IPS-18c (cell line): ENCODE data around the gene RIPOR1.
A peak's percentile ranks its signal among the peaks of the same experiment; 100 is the strongest.
"Not testable (repeated sequence)": the region's sequence is repeated elsewhere in the genome, so short reads cannot be mapped to it uniquely, and the experiment has no call there.

Experiments
- H3K4me3 ChIP-seq: 2 replicates; pipeline ENCODE4 v1.7.0; 2013; ENCODE audit warnings: low read depth, mild to moderate bottlenecking, low read length, moderate library complexity; ENCODE audit not compliant: insufficient read depth
- H3K9me3 ChIP-seq: one replicate; pipeline ENCODE4 v1.6.1; 2013; ENCODE audit warnings: mild to moderate bottlenecking, low read length, moderate library complexity; ENCODE audit not compliant: control insufficient read depth, insufficient read depth

RIPOR1 gene, protein sequence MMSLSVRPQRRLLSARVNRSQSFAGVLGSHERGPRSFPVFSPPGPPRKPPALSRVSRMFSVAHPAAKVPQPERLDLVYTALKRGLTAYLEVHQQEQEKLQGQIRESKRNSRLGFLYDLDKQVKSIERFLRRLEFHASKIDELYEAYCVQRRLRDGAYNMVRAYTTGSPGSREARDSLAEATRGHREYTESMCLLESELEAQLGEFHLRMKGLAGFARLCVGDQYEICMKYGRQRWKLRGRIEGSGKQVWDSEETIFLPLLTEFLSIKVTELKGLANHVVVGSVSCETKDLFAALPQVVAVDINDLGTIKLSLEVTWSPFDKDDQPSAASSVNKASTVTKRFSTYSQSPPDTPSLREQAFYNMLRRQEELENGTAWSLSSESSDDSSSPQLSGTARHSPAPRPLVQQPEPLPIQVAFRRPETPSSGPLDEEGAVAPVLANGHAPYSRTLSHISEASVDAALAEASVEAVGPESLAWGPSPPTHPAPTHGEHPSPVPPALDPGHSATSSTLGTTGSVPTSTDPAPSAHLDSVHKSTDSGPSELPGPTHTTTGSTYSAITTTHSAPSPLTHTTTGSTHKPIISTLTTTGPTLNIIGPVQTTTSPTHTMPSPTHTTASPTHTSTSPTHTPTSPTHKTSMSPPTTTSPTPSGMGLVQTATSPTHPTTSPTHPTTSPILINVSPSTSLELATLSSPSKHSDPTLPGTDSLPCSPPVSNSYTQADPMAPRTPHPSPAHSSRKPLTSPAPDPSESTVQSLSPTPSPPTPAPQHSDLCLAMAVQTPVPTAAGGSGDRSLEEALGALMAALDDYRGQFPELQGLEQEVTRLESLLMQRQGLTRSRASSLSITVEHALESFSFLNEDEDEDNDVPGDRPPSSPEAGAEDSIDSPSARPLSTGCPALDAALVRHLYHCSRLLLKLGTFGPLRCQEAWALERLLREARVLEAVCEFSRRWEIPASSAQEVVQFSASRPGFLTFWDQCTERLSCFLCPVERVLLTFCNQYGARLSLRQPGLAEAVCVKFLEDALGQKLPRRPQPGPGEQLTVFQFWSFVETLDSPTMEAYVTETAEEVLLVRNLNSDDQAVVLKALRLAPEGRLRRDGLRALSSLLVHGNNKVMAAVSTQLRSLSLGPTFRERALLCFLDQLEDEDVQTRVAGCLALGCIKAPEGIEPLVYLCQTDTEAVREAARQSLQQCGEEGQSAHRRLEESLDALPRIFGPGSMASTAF

DNA sequence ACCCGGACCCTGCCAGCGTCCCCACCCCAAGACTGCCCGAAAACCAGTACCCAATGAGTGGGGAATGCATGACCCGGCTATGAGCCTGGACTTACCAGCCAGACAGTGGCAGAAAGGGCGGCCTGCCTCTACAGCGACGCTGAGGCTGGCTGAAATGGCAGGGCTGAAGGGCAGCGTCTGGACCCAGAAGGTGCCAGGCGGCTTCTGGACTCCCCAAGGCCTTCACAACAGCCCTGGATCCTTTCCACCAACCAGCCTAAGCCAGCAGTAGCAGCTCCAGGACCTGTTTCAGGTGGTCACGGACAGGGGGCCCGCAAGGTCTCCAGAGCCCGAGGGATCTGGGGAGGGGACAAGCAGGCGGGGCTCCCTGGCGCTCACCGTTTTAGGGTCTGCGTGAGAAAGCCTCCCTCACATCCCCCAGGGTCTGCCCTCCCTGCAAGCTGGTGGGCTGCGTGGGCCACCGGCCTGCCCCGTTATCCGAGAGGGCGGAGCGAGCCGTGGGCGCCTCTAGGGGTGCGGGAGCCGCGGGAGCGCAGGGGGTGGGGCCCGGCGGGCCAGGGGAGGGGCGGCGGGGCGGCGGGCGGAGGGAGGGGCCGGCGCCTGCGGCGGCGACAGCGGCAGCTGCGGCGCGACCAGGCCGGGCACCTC, at the start of gene RIPOR1:
Gene RIPOR1, plus strand, starts transcription at position 608 of the 648 bp plus-strand sequence. CDS start 9,618 bp downstream, outside the sequence.
- H3K4me3 ChIP-seq, result peak within 1 kb of the TSS; percentile 68
- peaks cover 2% of the 10 kb centered on the region for H3K9me3 ChIP-seq

DNA sequence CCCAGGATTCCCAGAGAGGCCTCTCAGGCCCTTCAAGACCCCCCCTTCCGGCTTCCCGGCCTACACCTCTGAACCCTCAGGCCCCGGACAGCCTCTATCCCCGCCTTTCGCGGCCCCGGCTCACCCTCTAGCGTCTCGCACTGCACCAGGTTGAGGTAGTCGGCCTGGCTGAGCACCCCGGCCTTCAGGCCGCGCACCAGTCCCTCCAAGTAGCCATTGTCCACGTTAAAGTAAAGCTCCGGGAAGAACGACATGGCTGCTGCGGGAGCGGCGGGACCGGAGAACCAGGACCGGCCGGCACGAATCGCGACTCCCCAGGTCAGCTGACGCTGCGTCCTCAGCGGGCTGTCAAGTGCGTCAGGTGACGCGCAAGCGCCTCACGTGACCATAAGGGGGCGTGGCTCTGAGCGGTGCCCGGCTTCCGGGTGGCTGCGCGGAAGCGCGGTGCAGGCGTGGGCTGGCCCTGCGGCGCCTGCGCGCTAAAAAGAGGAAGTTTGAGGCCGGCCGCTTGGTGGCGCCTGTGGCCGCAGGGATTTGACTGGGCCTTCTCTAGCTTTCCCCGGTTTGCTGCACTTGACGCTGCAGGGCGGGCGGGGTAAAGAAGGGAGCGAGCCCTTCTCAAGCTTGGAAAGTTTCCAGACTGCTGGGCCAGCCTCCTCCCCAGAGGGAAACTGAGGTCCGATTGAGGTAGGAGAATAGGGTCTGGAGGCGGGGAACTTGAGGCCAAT, 47.6 kb upstream of the RIPOR1 start, which contains the start of gene ATP6V0D1:
Gene ATP6V0D1, minus strand, starts transcription at position 325 of the 728 bp plus-strand sequence. Its CDS starts 71 bp downstream, at position 254.
- Histone ChIP-seq H3K4me3 (peak within 1 kb of the TSS; percentile 95), H3K9me3 (no peaks in the 10 kb centered on the region)

DNA sequence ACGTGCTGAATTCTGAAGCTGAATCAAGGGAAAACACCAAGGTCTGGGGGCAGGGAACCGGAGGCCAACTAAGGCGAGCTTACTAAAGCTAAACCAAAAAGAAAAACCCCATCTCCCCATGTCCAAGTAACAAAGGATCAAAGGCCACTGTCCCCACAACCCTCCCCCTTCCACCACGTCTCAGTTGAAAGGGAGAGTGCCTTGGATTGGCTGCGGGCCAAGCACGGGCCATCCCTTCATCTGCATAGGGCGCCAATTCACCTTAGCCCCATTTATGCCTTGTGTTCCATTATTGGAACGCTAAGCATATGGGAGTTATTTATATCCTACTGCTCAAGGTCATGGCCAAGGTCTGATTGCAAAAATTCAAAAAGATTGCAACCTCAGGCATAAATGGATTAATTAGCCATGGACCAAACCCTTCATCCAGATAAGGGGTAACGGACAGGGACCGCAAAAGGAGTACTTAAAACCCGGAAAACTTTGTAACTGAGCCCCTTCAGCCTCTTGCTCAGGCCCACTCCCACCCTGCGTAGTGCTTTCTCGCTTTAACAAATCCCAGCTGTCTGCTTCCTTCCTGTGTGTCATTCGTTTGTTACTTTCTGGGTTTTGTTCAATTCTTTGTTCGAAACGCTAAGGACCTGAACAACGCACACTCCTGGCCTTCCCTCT, 46.9 kb upstream of the RIPOR1 start:
- H3K9me3 ChIP-seq, result no peaks in the 10 kb centered on the region
- peak overlapping the region; percentile 95 for H3K4me3 ChIP-seq

DNA sequence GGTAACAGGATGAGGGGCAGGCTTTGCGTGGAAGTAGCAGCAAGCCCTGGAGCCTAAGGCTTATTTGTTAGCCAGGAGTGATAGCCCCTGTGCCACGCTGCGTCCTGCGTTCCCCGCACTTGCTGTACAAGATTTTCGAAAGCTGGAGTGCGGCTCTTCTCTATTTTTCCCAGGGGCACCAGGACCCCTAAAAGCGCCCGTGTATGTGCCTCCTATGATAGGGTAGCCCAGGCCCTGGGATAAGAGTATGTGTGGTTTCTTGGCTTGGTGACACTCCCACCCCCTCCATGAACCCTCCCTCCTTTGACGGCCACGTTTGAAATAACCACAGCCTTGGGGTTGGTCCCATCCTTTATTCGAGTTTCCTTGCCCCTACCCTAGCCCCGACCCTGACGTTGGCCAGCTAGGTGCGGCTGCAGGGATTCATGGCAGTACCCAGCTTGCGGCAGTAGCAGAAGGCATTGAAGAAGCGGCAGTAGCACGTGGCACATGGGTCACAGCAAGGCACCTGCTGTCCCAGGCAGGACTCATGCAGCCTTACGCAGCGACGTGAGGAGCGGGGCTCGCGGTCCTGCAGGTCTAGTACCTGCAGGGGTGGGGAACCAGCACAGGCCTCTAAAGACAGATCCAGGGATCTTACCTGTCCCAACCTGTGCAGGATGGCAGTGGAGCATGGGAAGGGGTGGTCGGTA, 46.2 kb upstream of the RIPOR1 start:
- Histone ChIP-seq H3K9me3 (no peaks in the 10 kb centered on the region), H3K4me3 (no peak overlapping the region)

DNA sequence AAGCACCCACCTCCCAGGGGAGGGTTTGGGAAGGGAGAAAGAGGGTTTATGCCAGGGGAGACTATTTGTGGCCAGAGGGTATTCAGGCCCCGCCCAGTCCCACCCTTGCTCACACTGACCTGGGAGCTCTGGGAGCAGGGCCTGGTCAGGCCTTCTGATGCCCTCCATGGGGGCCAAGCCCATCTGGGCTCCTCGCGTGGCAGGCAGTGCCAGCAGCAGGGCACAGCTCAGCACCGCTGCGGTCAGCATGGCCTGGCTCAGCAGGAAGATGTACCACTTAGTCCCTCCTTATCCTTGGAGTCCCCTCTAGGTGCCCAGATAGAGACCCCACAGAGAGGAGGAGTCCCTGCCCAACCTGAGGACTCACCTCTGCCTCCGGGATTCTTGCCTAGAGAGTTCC, 45.5 kb upstream of the RIPOR1 start, which contains the start of gene AGRP:
Gene AGRP, minus strand, starts transcription at position 398 of the 400 bp plus-strand sequence. Its CDS starts 149 bp downstream, at position 249.
- H3K4me3 ChIP-seq, result no peak within 1 kb of the TSS
- no peaks in the 10 kb centered on the region for H3K9me3 ChIP-seq

DNA sequence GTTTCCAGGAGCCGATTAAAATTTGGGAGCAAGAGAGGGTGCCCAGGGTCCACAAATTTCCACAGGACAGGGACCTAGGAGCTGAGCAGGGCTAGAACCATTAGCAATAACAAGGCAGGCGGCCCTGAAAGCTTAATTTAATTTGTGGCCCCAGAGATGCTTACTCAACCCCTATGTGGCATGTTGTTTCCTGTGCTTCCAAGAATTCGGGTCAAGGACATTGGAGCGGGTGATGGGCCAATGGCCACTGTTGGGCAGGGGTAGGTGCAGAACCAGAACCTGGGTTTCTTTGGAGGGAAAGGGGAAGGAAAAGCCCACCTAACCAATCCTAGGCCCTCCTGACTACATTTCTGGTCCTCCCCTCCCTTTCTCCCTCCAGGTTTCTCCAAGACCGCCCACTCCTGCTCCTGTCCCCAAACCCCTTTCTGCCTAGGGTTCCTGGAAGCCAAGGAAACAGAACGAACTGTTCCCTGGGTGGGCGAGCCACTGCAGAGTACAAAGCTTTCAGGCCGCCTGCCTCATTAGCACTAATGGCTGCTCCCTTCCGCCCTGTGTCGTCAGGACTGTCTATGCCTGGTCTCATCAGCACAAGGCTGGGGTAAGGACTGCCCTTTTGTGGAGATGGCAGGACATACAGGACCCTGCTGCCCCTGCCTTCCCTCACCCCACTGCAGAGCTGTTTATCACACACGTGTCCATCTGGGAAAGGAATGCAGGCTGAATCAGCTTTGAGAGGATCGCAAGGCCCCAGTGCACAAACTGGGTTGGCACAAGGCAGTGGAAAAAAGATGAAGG, 44.7 kb upstream of the RIPOR1 start:
- Histone ChIP-seq H3K9me3 (no peaks in the 10 kb centered on the region), H3K4me3 (no peak overlapping the region)

DNA sequence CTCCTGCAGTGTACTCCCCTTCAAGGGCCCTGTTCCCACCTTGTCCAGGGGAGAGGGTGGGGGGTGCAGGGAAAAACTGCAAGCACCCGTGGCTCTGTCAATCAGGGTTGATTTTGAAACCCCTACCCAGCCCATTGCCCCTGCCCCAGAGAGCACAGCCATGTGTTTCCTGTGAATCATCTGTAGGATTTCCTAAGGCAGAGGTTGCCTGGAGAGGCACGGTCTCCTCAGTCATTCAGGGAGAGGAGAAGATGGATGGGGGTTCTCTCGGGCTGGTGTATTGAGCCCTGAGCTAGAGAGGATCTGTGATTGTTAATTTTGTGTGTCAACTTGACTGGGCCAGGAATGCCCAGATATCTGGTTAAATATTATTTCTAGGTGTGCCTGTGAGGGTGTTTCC, 41.8 kb upstream of the RIPOR1 start:
- Histone ChIP-seq H3K4me3 (no peak overlapping the region), H3K9me3 (no peaks in the 10 kb centered on the region)

DNA sequence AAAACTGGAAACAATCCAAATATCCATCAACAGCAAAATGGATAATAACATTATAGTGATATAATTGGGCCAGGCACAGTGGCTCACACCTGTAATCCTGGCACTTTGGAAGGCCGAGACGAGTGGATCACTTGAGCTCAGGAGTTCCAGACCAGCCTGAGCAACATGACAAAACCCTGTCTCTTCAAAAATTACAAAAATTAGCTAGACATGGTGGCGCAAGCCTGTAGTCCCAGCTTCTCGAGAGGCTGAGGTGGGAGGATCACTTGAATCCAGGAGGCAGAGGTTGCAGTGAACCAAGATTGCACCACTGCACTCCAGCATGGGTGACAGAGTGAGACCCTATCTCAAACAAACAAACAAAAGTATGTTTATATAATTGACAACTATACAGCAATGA, 41.1 kb upstream of the RIPOR1 start:
- H3K4me3 ChIP-seq, H3K9me3 ChIP-seq: not testable (repeated sequence)

DNA sequence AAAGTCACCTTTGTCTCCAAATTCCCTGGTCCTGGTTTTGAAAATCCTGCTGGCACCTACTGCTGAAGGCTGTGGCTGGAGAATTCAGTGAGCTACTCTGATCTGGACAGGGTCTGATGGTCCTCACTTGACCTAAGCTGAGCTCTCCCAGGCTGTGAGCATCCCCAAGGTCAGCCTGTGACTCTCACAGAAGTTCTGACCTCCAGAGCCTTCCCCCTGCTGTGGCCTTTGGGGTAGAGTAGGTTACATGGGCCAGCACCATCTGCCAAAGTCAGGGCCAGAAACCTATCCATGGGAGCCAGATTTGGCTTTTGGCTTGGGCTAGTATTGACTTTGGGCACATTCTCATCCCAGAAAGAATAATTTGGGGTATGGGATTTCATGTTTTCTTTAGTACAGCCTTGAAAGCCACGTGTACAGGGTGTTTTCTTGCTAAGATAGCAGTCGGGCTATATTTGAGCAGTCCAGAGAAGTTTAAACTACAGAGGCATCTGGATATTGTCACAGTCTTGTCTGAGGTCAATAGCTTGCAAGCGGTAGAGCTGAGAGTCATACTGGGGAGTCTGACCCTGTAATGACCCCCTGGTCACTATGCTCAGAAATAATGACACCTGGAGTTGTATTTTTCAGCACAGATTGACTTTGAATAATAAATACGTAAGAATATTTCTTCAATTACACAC, 39.1 kb upstream of the RIPOR1 start:
- peak overlapping the region; percentile 4; the same call in 1 of the 2 replicates for H3K4me3 ChIP-seq
- H3K9me3 ChIP-seq, result no peaks in the 10 kb centered on the region

DNA sequence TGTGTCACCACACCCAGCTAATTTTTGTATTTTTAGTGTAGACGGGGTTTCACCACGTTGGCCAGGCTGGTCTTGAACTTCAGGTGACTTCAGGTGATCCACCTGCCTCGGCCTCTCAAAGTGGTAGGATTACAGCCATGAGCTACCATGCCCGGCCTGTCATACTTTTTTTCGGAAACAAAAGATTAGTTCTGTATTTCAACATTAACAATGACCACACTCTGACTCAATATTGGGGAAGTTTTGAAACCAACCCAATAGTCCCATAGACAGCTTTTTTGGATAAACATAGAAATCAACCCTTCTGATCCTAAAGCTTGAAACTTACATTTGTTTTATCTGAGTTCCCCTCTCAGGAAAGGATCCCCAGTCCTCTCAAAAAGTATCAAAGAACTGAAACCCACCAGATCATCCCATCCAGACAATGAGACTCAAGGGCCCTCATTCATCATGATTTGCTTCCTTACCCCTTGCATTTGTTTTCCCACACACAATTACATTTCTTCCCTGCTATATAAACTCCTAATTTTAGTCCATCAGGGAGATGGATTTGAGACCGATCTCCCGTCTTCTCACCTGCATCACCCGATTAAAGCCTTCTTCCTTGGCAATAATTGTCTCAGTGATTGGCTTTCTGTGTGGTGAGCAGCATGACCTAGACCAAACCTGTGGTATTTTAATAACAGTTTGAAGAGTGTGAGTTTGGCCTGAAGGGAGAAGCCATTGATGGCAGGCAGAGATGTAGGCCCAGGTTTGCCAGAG, 38.1 kb upstream of the RIPOR1 start:
- Histone ChIP-seq H3K4me3 (no peak overlapping the region), H3K9me3 (no peaks in the 10 kb centered on the region)

DNA sequence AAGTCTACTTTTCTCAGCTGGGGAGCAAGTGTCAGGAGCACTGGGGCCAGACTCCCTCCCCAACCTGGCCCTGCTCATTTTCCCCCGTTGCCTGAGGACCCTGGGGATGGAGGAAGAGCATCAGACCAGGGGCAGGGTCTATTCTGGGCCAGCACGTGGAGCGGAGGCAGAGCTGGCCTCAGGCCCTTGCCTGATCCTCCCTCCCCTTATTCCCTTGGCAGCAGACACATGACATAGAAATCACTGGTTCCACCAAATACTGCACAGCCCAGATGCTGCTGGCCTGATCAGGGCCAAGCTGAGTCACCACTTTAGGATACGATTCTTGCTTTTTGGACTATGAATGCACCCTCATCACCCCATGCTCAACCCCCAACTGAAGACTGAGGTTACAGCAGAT, 29.5 kb upstream of the RIPOR1 start:
- H3K9me3 ChIP-seq, result no peaks in the 10 kb centered on the region

DNA sequence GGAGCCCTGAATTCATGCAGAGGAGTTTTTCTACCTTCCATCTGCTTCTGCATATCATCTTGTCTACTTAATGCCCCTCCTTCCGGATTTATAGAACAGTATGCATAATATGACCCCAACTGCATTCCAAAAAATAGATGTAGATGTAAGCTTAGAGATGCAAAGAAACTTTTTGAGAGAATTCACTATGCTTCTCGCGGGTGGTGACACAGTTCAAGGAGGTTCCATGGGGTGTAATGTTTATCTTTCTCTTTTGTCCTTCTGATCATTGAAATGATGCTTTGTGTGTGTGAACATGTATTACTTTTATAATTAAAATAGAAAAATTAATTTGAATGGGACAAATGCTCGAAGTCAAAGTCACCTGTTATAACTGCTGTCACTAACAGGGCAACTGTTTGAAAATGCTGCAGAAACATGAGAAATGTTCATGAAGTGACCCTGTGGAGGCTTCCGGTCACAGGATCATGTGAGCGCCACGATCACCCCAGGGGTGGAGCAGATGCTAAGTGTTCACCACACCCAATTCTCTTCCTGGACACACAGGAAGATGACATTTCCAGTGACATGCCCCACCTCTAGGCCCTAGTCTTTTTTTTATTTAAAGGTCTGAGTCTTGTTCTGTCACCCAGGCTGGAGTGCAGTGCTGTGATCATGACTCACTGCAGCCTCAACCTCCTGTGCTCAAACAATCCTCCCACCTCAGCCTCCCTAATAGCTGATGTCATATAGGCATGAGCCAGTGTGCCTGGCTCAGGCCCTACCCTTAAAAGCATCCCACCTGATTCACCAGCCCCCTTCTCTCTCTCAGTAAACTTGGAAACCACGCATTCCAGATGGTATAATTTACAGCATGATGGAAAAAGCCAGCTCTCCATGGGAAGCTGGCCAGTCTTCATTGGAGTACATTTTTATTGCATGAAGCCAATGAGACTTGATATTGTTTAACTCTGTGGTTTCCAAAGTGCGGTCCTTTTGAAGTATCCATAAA, 24.3 kb upstream of the RIPOR1 start:
- no peaks in the 10 kb centered on the region for H3K9me3 ChIP-seq
- H3K4me3 ChIP-seq, result no peak overlapping the region

More for the DNA sequence above, 29.5 kb upstream of the RIPOR1 start:
- no peak overlapping the region for H3K4me3 ChIP-seq
